ENCODE data around the gene AASS. TPM values are rescaled to one million over a fixed set of nuclear protein-coding genes. Genes with fewer than 3 reads are reported as not detected.

Gene AASS
- 22.4 and 33.1 TPM in 2 replicates for total RNA-seq

GRCh38 chr7:122143751-122144711 lies at the start of gene AASS:
Gene AASS, minus strand, starts transcription at chr7:122144249. Its CDS starts 10,523 bp downstream, at chr7:122133726.

Other genes with a start within 250 kb of the AASS start
- not detected in 2 replicates for gene FEZF1, start 160.5 kb upstream of the AASS start, total RNA-seq